HG03039 (cell line): ENCODE results near the gene HP1BP3.

Source experiments
- ATAC-seq: cut with Tn5 transposase; IDR thresholded peaks from one replicate; pipeline ENCODE4 v1.9.1; 2021; ENCODE audit warnings: mild to moderate bottlenecking, moderate library complexity; ENCODE audit not compliant: unreplicated experiment

The HP1BP3 gene

GRCh38 chr1:20712215-20712577 lies 74.9 kb downstream of the HP1BP3 start:
- ATAC-seq = no peak

DNA sequence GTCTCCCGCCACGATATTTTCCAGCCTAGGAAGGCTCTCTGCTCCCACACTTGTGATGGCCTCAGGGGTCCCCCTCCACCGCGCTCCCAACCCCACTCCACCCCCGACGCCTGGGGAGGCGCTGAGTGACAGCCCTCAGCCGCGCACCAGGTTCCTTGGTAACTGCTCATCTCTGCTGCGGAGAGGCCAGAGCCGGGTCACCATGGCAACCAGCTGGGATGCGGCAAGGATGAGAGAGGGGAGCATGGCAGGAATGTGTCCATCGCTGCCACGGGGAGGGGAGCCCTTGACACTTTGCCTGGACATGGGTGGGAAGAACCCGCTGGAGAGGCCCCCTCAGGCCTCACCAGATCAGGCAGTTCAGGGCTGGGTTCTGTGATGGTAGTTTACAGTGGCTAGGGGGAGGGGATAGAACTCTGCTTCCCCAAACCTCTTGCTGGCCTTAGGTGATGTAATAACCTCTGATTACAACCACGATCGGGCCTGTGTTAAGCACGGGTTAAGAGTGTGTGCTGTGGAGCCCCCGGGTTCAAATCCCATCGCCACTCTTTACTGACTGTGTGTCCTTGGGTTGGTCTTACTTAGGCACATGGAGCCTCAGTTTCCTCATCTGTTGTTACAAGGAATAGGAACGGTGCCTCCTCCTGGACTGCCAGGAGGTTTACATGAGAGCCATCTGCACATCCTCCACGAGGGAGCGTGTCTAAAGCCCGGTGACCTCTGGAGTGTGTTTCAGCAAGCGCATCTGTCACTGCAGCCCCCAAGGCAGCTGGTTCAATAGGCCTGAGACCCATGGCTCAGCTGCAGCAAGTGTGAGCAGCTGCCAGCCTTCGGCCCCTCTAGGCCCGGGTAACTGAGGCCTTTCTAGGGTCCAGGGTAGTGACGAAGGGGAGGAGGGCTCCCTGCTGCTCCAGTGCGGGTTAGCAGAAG lies 75.6 kb downstream of the HP1BP3 start:
- no peak for ATAC-seq

- ATAC-seq = no peak
These were observed 76.4 kb downstream of the HP1BP3 start for GRCh38 chr1:20710469-20711284.

DNA sequence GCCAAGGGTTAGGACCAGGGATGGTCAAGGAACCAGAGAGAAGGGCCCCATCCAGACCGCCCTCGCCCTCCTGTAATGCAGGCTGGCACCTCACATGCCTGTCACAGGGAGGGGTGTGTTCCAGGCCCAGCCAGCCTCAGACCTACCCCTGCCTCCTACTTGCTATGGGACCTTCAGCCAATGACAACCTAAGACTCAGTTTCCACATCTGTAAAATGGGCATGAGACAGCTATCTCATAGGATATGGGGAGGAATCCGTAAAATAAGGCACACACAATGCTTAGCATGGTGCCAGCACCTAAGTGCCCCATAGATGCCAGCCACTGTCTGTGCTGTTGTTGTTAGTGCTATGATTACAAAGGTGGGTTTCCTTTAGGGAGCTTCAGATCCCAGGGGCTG lies 77.2 kb downstream of the HP1BP3 start:
- ATAC-seq = no peak

DNA sequence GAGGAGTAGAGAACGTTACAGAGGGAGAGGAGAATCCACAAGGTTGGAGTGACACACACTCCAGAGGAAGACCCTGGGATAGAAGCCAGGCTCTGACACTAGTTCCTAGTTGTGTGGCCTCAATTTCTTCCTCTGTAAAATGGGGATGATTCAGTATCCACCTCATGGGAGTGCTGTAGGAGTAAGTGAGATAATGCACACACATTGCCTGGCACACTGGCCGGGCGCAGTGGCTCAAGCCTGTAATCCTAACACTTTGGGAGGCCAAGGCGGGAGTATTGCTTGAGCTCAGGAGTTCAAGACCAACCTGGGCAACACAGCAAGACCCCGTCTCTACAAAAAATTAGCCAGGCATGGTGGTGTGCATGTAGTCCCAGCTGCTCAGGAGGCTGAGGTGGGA lies 78.2 kb downstream of the HP1BP3 start:
- no peak for ATAC-seq

- ATAC-seq = no peak
These were observed 79.0 kb downstream of the HP1BP3 start for GRCh38 chr1:20708057-20708456.

GRCh38 chr1:20706841-20707240 lies 80.3 kb downstream of the HP1BP3 start:
- ATAC-seq = no peak

- ATAC-seq = no peak
These were observed 81.8 kb downstream of the HP1BP3 start for GRCh38 chr1:20705203-20705755.

- no peak for ATAC-seq
These were observed 82.5 kb downstream of the HP1BP3 start for GRCh38 chr1:20704390-20705202.

DNA sequence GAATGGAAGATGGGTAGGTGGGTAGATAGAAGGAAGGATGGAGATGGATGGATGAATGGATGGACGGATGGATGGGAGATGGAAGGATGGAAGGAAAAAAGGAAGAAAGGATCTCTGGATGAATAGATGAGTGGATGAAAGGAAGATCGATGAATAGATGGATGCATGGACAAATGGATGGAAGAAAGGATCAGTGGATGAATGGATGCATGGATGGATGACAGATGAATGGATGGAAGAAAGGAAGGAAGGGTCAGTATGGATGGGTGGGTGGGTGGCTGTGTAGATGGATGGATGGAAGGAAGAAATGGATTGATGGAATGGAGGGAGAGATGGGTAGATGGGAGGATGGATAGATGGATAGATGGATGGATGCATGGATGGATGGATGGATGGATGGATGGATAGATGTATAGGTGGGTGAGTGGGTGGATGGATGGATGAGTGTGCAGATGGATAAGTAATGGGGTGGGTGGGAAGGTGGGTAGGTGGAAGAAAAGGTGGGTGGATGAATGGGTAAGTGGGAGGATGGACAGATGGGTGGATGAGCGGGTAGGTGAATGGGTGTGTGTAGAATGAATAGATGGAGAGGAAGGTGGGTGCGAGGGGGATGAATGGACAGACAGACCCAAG lies 83.9 kb downstream of the HP1BP3 start:
- no peak for ATAC-seq

- no peak for ATAC-seq
These were observed 84.7 kb downstream of the HP1BP3 start for GRCh38 chr1:20702416-20702815.

DNA sequence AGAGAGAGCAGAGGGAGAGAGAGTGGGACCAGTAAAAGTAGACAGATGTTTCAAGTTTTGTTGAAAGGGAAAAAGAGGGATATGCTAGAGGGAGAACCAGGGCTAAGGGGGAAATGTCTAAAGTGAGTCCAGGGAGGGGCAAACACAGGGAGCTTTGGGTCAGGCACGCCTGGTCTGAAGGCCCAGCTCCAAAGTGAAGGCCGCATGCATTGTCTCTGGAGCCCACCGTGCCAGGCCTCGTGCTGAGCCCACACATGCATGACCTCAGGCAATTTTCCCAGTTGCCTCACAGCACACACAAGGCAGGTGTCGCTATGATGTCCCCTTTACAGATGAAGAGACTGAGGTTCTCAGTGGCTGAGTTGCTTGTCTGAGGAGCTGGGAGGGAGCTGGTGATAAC lies 85.3 kb downstream of the HP1BP3 start:
- ATAC-seq = no peak

GRCh38 chr1:20701446-20701845 lies 85.7 kb downstream of the HP1BP3 start:
- ATAC-seq = no peak

DNA sequence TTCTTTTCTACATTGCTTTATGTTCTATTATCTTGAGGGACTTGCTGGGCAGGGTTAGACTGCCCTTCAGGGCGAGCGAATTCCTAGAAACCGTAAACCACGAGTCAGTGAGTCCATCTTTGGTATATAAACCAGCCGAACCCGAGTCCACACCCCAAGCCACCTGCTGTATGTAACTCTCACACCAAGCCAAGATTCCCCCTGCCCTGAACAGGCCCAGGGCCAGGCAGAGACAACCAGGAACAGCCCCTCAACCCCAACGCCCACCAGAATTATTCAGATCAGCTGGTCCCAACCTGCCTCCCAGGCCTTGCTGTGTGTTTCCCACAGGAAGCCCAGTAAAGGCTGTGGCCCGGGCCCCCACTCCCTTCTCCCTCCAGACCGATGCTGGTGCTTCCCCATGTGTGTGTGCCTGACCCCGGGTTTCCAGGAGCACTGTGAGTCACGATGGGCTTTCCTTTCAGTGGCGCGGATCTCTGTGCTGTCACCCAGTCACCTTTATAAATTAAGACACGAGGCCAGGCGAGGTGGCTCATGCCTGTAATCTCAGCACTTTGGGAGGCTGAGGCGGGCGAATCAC lies 86.4 kb downstream of the HP1BP3 start:
- ATAC-seq = no peak

- no peak for ATAC-seq
These were observed 87.5 kb downstream of the HP1BP3 start for GRCh38 chr1:20699558-20699957.

DNA sequence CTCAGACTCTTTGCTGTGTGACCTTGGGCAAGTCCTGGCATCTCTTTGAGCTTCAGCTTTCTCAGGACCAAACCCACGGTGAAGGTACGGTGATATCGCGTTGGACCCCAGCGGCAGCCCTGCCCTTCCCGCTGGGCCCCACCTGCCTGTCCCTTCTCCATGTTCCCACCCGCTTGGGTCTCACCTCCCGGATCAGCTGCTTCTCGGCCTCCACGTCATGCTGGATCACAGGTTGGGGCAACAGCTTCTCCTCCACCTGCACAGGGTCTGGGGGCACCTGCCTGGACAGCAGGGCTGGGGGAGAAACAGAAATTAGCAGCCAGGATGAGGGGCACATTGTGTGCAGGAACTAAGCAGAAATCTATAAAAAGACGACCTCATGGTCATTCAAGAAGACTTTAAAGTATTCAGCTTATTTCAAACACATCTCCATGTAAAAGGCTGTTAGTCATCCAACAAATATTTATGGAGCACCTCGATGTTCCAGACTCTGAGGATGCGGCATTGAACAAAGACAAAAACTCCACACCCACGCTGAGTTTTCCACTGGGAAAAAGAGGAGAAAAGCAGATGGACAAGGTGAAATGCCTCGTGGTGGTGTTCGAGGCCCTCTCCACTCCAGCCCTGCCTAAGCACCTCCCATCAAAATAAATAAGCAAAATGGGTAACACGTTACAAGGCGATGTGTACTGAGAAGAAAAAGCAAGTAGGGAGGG lies 88.8 kb downstream of the HP1BP3 start:
- ATAC-seq = no peak

DNA sequence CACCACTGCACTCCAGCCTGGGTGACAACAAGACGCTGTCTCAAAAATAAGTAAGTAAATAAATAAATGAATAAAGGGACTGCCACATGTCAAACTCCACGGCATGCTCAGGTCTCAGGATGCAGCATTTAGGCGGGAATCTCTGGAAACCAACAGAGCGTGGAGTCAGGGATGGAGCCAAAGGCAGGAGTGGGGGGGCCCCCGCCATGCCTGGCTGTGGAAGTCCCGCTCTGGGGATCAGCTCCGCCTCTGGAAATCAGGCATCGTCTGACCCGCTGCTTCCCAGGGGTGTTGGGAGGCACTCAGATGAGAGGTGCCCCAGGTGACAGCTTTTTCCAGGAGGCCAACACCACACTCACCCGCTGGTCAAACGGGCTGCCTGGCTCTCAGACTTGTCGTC lies 89.5 kb downstream of the HP1BP3 start:
- no peak for ATAC-seq

DNA sequence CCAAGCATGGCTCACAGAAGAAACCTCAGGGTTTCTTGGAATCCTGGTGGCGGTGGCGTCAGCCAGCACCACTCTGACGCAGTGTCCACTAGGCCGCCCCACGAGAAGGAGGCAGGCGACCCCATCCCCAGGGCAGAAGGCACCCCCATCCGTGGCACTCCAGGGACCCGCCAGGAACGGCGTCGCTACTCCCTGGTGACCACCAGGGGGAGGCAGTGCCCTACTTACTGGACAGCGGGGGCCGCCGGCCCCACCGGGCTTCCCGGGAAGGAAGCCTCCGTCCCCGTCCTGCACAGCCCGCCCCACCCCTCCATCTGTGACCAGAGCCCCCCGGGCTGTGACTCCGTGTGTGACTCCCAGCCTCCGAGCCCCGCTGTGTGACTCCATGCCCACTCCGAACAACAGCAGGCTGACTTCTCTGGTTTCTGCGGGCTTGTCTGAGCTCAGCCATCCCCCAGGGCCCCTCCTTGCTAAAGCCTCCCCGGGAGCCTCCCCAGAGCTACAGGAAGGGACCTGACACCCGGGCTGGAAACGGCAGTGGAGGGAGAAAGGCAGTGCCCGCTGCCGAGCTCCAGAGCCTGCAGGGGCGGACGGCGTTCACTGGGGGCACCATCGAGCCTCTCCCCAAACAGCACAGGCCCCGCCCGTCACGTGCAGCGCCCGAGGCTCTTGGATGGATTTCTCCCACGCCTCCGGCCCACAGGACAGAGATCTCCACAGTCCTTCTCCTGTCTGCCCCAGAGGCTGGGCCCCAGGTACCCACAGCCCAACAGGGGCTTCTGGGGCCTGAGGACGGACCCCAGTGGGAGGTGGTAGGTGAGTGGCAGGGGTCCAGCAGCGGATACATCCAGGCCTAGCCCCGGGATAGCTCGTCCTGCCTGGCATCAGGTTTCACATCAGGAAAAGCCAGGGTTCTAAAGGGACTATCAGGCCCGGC lies 90.4 kb downstream of the HP1BP3 start:
- no peak for ATAC-seq
